GM12865 (cell line): ENCODE results near the gene MLLT3.

Experiments used
- DNase-seq: peaks from one replicate; pipeline ENCODE4 v3.0.0; 2010; ENCODE audit warnings: low read depth
- H3K4me3 ChIP-seq: 2 replicates; pipeline ENCODE4 v1.5.1; 2011; ENCODE audit warnings: mild to moderate bottlenecking, low read depth, low read length, control low read depth
- CTCF ChIP-seq: IDR thresholded peaks from 2 replicates; pipeline ENCODE4 v1.5.1; 2011; ENCODE audit warnings: low read length, control low read depth, low read depth, inconsistent platforms; ENCODE audit not compliant: insufficient read depth; ENCODE audit errors: missing control alignments

The MLLT3 gene

GRCh38 chr9:20333991-20334390, 288.3 kb downstream of the MLLT3 start:
- no peak for TF ChIP-seq CTCF
- DNase-seq, result no peak
- no peak overlapping the region for H3K4me3 ChIP-seq

DNA sequence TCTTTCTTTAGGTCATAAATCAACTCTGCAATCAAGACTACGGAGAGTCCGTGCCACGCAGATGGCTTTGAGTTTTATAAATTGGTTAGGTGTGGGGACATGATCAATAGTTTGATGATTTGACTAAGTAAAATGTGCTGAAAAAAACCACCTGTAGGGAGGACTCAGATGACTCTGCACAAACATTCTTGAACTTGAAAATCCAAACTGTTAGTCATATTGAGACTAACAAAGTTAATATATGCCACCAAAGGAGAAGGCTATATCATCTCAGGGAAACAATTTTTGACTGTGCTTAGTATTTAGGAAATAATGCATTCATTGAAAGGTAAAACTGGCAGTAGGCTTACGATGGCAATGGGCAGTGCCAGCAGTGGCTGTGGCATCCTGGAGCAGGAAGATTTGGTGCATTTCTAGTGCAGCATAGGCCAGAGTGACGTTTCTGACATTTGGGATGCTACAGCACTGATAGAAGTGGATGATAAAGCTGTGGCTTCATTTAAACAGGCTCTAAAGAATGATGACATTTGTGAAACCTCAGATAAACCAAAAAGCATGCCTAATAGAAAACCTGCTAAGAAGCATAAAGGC, 291.1 kb downstream of the MLLT3 start:
- H3K4me3 ChIP-seq, result no peak overlapping the region
- no peak for TF ChIP-seq CTCF
- peak; percentile 56 for DNase-seq

- DNase-seq, result no peak
- H3K4me3 ChIP-seq, result no peak overlapping the region
- TF ChIP-seq CTCF, result no peak
These were observed 291.6 kb downstream of the MLLT3 start for GRCh38 chr9:20330688-20331087.

GRCh38 chr9:20326516-20326915, 295.8 kb downstream of the MLLT3 start:
- DNase-seq, result no peak
- no peak overlapping the region for H3K4me3 ChIP-seq
- no peak for TF ChIP-seq CTCF

- DNase-seq, result no peak
- no peak overlapping the region for H3K4me3 ChIP-seq
- no peak for TF ChIP-seq CTCF
These were observed 297.3 kb downstream of the MLLT3 start for GRCh38 chr9:20325008-20325407.

GRCh38 chr9:20322212-20322611, 300.1 kb downstream of the MLLT3 start:
- no peak overlapping the region for H3K4me3 ChIP-seq
- no peak for DNase-seq
- no peak for TF ChIP-seq CTCF

GRCh38 chr9:20321423-20322082, 300.7 kb downstream of the MLLT3 start:
- no peak for DNase-seq

More at GRCh38 chr9:20321423-20322082, 300.7 kb downstream of the MLLT3 start:
- no peak overlapping the region for H3K4me3 ChIP-seq
- TF ChIP-seq CTCF, result no peak
